DMS79 treated with DMSO at 0.1 percent for 48 hours (cell line): ENCODE data around the gene CRP.
"Not testable (repeated sequence)": the region's sequence is repeated elsewhere in the genome, so short reads cannot be mapped to it uniquely, and the experiment has no call there.

Experiments used
- DNase-seq: peaks from one replicate; lab custom pipeline; 2025; lab: John Stamatoyannopoulos, UW

Gene CRP, protein sequence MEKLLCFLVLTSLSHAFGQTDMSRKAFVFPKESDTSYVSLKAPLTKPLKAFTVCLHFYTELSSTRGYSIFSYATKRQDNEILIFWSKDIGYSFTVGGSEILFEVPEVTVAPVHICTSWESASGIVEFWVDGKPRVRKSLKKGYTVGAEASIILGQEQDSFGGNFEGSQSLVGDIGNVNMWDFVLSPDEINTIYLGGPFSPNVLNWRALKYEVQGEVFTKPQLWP

GRCh38 chr1:159714529-159714928 lies at the start of gene CRP:
TSS of gene CRP (minus strand) at chr1:159714589. CDS start at chr1:159714485, 104 bp downstream.
- DNase-seq = no peak

DNA sequence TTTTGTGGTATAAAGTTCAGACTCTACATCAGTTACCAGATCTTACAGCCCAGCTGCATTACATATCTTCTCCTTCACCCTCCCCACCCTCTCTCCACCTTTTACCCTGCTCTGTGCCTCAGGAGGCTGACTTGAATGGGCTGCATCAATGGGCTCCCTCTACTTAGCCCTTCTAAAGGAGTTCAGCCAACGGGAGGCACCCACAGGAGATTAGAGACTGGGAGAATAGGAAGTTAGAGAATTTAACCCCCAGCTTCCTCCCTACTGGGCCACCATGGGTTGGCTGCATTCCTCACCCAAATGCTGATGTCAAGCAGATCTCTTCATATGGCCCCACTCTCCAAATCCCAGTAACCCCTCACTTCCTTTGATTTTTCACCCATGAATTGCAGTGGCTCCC lies 49.3 kb upstream of the CRP start:
- DNase-seq = no peak

DNA sequence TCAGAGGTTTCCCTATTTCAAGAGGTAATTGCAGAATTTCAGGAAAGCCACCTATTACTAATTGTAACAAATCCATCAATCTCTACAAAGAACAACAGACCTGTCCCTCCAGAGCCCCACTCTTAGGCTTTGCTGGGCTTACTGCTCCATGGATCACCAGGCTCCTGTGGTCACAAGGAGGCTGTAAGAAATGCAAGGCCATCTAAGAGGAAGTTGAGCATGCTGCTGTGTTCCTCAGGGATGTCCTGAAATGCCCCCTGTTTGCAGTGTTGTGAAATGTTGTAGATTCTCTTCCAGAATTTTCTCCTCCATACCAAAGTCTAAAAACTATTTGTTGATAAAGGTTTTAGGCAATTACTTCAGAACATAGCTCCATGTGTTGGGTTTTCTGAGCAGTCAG lies 42.0 kb upstream of the CRP start:
- no peak for DNase-seq

- DNase-seq = no peak
Measured at GRCh38 chr1:159755451-159756007, 41.1 kb upstream of the CRP start.

GRCh38 chr1:159753386-159753785 lies 39.0 kb upstream of the CRP start:
- no peak for DNase-seq

DNA sequence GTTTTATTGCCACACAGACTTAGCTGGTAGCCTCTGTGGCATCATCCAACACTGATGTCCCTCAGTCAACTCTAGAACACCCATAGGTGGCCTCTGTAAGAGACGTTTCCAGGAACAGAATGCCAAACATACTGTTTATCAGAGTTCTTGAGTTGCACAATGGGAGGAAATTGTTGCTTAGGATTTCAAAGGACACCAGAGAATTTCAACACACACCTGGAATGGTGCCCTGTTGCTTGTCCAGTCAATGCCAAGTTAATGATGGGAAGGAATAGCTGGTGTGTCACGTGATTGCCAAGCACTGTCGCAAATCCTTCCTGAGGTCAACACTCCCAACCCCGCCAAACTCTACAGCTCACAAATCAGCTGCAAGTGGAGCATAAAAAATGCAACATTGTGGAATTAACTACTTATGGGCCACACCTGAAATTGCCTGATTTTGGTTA lies 37.8 kb upstream of the CRP start:
- DNase-seq = no peak

DNA sequence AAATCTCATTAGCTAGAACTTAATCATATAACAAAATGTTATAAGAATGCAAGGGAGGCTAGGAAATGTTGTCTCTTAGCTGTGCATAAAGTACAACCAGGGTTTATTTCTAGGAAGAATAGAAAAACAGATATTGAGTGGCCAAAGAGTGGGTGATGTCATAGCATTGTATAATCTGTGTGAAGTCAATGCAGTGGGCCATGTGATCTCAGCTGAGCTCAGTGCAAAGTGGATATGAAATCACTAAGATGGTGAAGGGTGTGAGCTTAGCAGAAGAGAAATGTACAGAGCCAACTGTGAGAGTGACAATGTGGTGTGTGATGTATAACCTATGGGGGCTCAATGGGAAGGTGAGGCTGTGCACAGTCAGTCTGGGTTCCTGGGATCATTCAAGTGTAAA lies 36.6 kb upstream of the CRP start:
- no peak for DNase-seq

GRCh38 chr1:159750621-159751020 lies 36.2 kb upstream of the CRP start:
- no peak for DNase-seq

DNA sequence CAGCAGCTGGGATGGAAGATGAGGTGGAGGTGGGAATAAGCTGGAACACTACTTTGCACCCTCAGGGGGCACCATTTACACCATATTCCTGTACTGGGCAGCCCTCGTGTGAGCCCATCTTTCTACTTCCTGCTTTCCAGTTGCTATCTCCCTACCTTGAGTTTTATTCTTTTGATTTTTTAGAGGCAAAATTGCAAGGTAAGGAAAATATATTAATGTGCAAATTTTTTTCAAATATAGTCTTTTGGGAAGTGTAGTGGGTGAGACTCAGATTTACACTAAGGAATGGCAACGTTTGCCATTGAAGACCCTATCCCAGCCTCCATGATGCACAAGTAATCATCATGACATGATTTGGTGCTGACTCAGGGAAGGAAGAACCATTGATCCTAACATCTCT lies 35.2 kb upstream of the CRP start:
- DNase-seq = no peak

DNA sequence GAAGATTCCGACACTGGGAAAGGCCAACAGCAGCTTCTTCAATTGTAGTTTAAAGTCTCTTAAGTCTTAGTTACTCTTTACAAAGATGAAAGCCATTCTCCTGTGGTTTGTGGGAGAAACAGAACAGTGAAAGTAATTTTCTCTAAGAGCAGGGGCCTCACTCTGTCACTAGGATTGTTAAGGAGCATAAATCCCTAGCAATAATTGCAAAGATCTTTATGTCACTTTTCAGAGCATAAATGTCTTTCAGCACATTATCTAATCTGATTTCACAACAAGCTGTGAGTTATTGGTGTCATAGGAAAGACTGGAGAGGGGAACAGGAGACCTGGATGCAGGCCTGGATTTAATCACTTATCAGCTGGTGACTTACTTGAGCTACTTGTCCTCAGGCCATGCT lies 34.0 kb upstream of the CRP start:
- DNase-seq = no peak

DNA sequence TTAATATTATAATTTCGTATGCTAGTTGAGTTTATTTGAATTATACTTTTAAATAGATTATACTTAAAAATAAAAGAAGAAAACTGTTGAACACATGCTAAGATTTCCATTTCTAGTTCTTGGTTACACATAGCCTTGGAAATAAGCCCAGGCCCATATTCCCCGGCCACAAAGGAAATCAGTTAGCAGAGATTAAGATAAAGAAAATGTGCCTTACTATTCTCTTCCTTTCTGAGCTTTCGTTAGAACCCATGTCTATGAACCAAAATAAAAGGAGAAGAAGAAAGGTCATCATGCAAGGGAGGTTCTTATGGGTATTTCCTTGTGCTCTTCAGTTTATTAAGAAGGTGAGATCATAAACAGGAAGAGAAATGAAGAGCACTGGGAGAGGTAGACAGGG lies 32.3 kb upstream of the CRP start:
- DNase-seq = no peak

DNA sequence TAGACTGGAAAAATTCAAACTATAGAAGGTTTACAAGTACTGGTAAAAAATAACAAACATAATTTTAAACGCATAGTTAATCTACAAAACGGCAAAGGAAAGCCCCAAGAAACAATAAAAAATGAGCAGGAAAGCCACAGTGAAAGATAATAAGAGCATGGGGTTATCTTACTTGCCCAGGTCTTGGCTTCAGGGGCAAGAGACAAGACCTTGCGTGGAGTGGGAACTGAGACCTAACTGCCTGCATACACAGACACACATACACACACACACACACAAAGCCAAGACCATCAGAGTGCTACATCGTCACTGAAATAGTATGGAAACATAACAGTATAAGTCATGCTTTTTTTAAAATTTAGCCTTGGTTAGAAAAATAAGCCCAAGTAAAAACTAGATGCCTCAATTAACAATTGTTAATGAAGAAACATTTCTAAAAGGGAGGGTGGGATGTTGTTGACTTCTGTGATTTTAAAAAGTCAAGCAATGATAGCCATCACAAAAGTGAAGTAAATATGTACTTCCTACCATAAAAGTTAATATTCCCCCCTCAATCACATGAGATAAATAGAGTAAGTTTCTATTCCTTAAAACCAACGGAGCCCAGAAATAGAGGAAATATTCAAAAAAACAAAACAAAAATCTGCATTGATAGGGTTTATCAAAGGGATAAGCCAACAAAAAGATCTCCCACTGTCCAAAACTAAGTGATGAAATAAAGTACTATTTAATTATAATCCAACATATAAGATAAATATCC lies 29.4 kb upstream of the CRP start:
- DNase-seq = no peak

GRCh38 chr1:159737238-159737916 lies 23.0 kb upstream of the CRP start:
- DNase-seq = no peak

DNA sequence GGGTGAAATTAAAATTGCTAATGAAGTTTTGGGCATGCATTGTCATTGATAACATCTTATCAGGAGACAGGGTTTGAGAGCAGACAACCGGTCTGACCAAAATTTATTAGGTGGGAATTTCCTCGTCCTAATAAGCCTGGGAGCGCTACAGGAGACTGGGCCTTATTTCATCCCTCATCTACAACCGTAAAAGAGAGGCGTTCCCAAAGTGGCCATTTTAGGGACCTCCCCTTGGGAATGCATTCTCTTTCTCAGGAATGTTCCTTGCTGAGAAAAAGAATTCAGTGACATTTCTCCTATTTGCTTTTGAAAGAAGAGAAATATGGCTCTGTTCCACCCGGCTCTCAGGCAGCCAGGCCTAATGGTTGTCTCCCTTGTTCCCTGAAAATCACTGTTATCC lies 8.8 kb upstream of the CRP start:
- not testable (repeated sequence) for DNase-seq

DNA sequence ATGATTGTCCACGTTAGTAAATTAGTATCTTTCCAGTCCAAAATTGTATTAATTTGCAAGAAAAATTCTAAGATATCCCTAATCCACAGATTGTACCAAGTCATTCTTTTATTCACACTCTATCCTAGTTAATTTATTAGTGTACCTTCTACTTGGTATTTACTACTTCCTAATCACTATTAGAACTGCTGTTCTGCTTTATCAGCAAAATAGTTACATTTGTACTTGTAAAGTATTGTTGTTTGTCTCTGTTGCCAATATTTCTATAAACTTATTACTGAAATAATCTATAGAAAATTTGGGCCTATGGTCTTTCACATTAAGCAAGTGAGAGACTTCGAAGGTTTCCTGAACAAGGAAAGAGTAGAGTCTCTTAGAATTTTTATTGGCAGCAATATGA lies 5.6 kb upstream of the CRP start:
- DNase-seq = no peak

DNA sequence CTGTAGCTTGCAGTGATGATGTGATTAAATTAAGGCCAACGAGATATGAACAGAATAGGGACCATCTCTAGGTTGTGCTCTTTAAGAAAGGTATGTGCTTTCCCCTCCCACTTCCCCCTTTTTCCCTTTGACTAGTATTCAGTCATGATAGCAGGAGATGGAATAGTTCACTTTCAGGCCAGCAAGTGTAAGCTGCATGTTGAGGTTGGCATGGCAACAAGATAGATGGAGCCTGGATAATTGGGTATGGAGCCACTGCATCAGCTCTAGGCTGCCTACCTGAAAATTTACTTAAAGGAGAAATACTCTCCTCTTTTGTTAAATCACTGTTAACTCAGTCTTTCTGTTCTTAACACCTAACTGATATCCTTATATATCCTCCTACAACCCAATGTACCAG lies 1.5 kb upstream of the CRP start:
- no peak for DNase-seq

DNA sequence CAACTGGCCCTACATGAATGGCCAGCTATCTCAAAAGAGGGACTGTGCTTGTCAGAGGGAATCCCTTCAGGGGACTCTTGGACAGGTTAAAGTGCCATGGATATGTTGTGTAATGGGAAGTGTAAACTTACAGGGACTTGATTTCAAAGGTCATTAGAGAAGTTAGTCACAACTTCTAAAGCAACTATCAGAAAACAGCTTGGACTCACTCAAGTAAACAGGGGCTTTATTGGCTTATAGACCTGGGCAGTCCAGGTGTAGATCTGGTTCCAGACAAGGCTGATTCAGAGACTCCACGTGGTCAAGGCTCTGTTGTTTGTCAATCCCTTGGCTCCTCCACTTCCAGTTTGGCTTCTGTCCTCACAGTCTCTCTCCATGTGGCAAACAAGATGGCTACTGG lies 2.3 kb downstream of the CRP start:
- DNase-seq = no peak

DNA sequence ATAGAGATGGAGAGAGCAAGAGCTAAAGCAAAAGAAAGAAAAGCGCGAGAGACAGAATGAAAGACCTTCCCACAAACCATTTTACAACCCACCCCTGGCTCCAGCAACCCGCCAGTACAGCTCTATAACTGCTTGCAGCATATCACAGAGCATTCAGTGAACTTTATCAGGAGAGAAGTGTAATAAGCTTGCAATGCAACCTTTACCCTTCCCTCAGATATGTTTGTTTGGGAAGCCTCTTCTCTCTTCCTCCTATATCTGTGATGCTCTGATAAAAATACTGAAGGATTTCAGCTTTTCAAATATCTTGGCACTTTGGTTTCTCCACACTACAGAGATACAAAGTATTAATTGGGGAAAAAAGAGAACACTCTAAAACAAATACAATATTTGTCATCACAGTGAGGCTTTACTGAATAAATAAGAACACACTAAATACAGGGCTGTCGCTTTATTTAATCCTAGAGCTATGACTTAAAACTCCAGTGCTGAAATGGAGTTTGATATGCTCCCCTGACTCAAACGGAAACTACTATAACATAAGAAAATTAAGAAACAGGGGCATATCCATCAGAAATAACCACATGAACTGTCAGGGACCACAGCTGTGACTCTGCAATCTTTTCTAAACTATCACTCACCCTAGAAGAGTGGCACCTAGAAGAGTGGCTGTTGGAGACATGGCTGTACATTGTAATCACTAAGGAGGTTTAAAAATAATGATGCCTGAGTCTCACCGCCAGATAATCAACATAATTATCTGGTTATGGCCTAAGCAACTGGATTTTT lies 6.7 kb downstream of the CRP start:
- DNase-seq = no peak

DNA sequence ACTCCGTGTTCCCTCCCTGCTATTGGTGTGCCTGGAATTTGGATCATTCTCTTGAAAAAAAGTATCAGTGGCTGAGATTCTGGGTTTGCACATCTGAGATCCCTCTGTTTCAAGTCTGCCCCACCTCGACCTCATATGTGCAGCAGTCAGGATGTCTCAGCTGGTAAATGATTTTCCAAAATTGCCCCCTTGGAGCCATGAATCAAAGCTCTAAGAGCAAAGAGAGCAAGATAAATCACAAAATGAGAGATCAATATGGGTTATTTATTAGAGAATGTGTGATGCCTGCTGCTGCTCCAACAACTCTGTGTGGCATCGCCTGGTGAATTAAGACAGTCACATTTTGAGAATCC lies 8.5 kb downstream of the CRP start:
- no peak for DNase-seq

GRCh38 chr1:159705251-159705903 lies 9.0 kb downstream of the CRP start:
- DNase-seq = no peak

- DNase-seq = no peak
Measured at GRCh38 chr1:159704481-159704880, 9.9 kb downstream of the CRP start.

GRCh38 chr1:159700312-159700711 lies 14.1 kb downstream of the CRP start:
- DNase-seq = no peak
